ENCODE measurements around the gene NOS1AP.

GRCh38 chr1:162300057-162300917 is 230.8 kb downstream of the NOS1AP start:
- TF ChIP-seq CTCF (IDR thresholded peaks at IDR 0.05; ENCODE audit: low read depth, low read length), result no peak
- no peak for TF ChIP-seq POLR2A (IDR thresholded peaks at IDR 0.05; ENCODE audit: extremely low read depth, insufficient read length)
